Adrenal gland (tissue), 5 donors: ENCODE measurements around the gene HTR7.

Source experiments
- POLR2A ChIP-seq, 2 donors: fragments of 450-650 bp; IDR thresholded peaks; one replicate each; pipeline ENCODE4 v1.6.1; 2017; ENCODE audit warnings: antibody characterized with exemption in 2 of 2, mild to moderate bottlenecking in 2 of 2, moderate library complexity in 1 of 2
- TF ChIP-seq, protein P1 (sequence below), 6 experiments: fragments of 450-650 bp in 4 of 6; fragments of 200-600 bp in 2 of 6; sonication (generic) in 1 of 6; IDR thresholded peaks; 1 replicate in 5 of 6; 2 replicates in 1 of 6; pipeline versions ENCODE4 v1.5.1 to v1.8.0; 2016 to 2021; ENCODE audit warnings: antibody characterized with exemption in 6 of 6, mild to moderate bottlenecking in 2 of 6, moderate library complexity in 1 of 6
- donor health status: DM: no; HTN: no; CAD: no.

GRCh38 chr10:90889636-90890035 is 31.8 kb upstream of the HTR7 start:
- TF ChIP-seq POLR2A (IDR thresholded peaks at IDR 0.05), result no peak
- TF ChIP-seq, protein P1, sequence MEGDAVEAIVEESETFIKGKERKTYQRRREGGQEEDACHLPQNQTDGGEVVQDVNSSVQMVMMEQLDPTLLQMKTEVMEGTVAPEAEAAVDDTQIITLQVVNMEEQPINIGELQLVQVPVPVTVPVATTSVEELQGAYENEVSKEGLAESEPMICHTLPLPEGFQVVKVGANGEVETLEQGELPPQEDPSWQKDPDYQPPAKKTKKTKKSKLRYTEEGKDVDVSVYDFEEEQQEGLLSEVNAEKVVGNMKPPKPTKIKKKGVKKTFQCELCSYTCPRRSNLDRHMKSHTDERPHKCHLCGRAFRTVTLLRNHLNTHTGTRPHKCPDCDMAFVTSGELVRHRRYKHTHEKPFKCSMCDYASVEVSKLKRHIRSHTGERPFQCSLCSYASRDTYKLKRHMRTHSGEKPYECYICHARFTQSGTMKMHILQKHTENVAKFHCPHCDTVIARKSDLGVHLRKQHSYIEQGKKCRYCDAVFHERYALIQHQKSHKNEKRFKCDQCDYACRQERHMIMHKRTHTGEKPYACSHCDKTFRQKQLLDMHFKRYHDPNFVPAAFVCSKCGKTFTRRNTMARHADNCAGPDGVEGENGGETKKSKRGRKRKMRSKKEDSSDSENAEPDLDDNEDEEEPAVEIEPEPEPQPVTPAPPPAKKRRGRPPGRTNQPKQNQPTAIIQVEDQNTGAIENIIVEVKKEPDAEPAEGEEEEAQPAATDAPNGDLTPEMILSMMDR (IDR thresholded peaks at IDR 0.05), result no peak
